GM19452 (cell line): ENCODE results near the gene TMA7.
"Not testable (repeated sequence)": the region's sequence is repeated elsewhere in the genome, so short reads cannot be mapped to it uniquely, and the experiment has no call there.

Experiments used
- ATAC-seq: cut with Tn5 transposase; IDR thresholded peaks from one replicate; pipeline ENCODE4 v1.9.1; 2021; ENCODE audit not compliant: unreplicated experiment

Gene TMA7

DNA sequence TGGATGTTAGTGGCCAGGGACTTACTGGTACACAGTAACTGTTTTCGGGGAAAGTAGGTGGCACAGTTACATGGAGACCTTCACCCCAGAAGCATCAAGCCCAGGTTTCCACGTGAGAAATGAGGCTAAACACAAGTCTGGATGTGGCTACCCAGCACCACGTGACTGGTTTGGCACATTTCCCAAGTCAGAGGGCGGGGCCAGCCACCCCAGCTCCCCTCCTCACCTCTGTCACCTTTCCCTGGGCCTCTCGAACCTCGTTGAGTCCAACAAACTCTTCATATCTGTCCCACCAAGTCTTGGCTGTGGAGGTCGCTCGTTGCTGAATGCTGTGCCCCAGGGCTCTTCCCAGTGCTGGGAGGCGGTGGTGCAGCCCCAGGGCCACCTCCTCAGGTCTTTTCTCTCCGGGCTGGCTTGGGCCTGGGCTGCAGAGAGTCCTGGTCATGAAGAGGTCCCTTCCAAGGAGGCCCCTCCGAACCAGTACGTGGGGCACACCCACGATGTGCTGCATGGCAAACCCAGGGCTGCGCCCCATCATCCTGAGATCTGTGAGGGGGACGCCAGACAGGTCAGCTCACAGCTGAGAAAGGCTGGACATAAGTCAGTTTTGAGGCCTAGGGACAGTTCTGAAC, 5.3 kb upstream of the TMA7 start:
- ATAC-seq: no peak

DNA sequence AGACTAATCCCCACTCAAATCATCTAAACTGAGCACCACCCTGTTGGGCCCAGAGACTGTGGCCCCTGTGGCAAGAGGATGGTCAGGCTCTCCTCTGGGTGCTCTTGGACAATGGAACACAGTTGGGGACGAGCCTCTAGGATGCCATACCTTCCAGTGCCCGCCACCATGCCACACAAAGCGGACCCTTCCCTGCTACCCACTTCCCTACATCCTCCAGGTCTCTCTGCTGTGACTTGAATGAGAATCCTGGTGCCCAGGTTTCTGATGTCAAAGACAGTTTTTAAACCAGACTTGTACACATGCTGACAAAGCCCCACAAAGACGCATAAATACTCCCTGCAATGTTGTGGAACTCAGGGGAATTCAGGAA, 4.8 kb upstream of the TMA7 start:
- no peak for ATAC-seq

DNA sequence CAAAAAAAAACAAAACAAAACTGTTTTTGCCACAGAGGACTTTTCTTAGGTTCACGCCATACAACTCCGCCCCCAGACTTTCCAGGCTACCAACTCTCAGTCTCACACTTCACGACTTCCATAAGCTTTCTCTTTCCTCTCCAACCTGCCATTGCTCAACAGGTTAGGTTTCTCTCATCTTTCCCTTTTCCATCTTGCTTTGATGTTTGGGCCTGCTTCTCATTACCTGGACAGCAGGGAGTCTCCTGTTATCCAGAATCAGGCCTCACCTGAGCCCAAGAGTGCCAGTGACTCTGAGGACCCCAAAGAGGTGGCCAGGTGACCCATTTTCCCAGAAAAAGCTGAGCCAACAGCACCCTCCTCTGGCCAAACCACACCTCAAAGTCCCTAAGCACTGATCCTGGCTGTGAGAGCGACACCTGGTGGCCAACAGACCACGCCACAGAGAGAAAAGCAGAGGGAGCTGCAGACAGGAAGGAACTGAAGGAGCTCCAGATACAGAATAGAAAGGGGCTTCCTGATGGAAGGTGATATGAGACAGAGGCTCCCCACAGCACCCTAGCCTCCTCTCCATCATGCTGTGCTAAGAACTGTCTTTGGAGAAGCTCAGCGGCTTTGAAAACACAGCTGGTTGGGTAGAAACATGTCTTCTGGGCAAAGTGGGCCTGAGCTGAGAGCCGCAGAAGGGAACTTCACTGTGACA, 4.1 kb upstream of the TMA7 start:
- no peak for ATAC-seq

GRCh38 chr3:48436477-48436787, 3.6 kb upstream of the TMA7 start:
- ATAC-seq: no peak

GRCh38 chr3:48436855-48437254, 3.2 kb upstream of the TMA7 start:
- no peak for ATAC-seq

GRCh38 chr3:48437812-48438211, 2.2 kb upstream of the TMA7 start:
- no peak for ATAC-seq

GRCh38 chr3:48440590-48440958, 517 bp downstream of the TMA7 start:
- ATAC-seq: no peak

DNA sequence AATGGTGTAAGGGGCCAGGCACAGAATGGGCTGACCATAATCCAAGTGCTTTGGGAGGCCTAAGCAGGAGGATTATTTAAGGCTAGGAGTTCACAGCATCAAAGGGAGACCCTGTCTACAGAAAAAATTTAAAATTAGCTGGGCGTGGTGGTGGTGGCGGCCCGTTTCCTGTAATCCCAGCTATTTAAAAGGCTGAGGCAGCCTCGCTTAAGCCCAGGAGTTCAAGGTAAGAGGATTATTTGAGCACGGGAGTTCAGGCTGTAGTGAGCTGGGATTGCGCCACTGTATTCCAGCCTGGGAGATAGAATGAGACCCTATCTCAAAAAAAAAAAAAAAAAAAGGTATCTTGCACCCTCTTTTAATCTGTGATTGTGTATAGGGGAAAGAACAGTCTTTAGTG, 1.9 kb downstream of the TMA7 start:
- ATAC-seq: no peak

DNA sequence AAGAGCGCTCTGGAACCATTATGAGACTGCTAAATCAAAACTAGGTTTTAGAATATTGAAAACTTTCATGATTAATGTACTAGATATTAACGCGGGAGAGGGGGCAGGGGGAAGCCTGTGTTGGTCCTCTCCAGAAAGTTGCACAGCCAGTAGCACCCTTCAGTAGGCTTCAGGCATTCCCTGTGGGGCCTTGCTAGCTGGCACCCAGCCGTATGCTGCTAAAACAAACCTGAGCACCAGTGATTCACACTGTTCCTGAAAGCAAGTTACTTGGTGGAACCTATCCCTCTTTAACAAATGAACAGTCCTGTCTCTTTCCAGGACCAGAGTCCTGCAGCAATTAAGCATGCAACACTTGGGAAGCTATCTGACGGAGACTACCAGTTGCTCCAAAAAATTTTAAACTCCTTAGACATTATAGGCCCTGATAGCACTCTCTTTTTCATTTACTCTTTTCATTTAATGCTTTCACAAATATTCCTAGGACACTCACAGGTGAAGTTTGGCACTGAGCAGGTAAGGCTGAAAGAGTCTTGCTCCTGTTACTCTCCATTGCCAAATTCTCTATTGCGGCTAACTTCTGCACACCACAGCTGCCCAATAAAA, 5.3 kb downstream of the TMA7 start:
- no peak for ATAC-seq

DNA sequence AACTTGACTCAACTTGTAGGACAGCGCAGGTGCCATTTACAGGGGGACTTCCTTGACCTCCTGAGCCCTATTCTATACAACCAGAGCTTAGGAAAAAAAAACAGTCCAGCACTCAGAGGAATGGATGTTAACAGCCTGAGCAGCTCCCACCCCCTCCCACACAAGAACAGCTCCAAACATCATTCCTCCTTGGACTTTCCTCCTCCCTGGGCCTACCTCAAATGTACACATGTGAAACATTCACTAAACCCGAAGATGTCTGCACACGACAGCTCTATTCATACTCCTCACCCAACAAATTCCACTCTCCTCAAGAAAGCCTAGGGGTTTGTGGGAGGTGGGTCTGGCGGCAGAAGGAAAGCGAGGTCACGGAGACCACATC, 6.0 kb downstream of the TMA7 start:
- no peak for ATAC-seq

DNA sequence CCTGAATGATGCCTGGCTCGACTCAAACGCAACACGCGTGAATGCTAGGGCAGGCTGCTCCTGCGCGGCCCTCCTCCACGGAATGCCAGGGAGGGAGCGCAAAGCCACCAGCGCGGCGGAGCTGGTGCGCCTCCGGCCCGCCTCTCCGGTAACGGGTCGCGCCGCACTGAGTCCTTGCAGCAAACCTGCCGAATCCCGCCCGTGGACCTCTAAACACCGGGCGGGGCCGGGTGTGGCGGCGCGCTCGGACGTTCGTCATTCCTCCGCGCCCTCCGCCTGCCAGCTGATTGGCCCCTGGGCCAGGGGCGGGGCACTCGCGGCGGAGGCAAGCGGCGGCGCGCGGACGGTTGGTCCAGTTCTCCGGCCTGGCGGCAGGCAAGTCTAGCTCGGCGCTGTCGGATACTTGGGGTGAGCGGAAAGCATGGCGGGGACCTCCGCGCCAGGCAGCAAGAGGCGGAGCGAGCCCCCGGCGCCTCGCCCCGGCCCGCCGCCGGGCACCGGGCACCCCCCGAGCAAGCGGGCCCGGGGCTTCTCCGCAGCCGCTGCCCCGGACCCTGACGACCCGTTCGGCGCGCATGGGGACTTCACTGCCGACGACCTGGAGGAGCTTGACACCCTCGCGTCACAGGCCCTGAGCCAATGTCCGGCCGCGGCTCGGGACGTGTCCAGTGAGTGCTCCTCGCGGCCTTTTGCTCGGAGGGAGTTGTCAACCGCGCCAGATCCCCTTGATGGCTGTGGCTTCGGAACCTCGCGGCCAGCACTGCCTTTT, 6.6 kb downstream of the TMA7 start, which contains the start of gene ATRIP:
Gene ATRIP, plus strand, starts transcription at position 313 of the 769 bp plus-strand sequence. Its CDS starts 109 bp downstream, at position 422.
- ATAC-seq: peak; percentile 86

DNA sequence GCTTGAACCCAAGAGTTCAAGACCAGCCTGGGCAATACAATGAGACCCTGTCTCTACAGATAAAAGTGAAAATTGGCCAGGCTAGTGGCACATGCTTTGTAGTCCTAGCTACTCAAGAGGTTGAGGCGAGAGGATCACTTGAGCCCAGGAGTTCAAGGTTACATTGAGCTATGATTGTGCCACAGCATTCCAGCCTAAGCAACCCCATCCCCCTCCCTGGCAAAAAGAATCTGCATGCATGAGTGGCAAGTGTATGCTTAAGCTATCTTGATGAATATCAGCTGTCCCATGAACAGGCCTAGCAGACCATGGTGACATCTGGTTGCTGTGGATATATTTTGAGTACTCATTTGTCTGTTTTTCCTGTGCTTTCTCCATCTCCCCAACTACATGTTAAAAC, 11.2 kb downstream of the TMA7 start:
- no peak for ATAC-seq

DNA sequence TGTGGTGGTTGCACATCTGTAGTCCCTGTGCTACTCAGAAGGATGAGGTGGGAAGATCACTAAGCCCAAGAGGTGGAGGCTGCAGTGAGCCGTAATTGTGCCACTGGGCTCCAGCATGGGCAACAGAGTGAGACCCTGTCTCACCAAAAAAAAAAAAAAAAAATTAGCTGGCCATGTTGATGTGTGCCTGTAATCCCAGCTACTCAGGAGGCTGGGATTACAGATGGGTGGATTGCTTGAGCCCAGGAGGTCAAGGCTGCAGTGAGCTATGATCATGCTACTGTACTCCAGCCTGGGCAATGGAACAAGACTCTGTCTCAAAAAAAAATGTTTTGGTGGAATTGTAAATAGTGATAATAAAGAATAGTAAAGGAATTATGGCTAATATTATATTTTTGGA, 16.4 kb downstream of the TMA7 start:
- ATAC-seq: no peak

DNA sequence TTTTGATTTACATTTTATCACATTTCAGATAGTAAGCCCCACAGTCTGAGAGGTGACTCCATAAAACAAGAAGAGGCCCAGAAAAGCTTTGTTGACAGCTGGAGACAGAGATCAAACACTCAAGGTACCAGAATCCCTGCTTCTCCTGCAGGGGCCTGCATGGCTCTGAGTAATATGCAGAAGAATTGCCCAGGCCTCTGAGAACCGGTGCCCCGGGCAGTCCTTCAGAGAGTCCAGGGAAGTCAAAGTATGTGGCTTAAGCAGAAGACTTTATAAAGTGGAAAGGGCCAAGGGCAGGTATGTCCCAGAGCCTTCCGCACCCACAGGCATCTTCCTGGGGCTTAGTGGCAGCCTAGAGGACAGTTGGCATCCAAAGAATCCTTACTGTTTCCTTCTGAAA, 19.3 kb downstream of the TMA7 start:
- no peak for ATAC-seq

GRCh38 chr3:48459773-48460516, 19.9 kb downstream of the TMA7 start:
- no peak for ATAC-seq

DNA sequence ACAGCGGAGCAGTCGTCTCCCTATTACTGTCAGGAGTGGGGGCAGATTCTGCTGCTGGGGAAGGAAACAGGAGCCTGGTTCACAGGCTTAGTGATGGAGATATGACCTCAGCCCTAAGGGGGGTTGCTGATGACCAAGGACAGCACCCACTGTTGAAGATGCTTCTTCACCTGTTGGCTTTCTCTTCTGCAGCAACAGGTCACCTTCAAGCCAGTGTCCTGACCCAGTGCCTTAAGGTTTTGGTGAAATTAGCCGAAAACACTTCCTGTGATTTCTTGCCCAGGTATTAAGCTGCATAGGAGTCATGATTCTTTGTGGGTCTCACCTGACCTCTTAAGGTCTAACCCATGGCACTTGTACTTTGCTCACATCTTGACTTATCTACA, 20.5 kb downstream of the TMA7 start:
- no peak for ATAC-seq

- ATAC-seq: not testable (repeated sequence)
Measured at GRCh38 chr3:48461767-48462166, 21.7 kb downstream of the TMA7 start.

- no peak for ATAC-seq
Measured at GRCh38 chr3:48463703-48464102, 23.6 kb downstream of the TMA7 start.

DNA sequence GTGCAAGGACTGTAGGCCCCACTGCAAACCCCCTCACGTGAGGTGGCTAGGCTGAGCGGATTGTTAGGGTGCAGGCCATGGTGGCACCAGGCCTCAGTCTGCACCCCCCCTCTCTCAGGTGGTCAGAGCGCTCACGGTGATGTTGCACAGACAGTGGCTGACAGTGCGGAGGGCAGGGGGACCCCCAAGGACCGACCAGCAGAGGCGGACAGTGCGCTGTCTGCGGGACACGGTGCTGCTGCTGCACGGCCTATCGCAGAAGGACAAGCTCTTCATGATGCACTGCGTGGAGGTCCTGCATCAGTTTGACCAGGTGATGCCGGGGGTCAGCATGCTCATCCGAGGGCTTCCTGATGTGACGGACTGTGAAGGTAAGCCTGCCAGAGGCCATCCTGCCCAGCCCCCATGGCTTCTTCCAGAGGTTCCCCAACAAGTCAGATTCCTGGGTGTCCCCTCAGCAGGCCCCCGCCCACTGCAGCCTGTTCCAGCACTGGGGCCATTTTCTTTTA, 24.7 kb downstream of the TMA7 start:
- no peak for ATAC-seq

DNA sequence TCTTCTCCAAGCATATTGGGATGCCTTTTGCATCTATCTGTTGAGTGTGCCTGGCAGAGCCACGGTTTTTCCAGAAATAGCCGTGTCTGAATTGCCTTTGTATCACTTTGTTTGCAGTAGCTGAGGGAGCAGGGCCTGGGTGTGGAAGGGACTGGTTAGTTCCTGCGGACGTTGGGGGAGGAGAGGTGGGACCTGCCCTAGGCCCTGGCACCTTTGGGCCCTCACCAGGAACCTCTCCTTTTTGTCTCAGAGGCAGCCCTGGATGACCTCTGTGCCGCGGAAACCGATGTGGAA, 25.1 kb downstream of the TMA7 start:
- no peak for ATAC-seq
